ENCODE measurements around the gene ATXN10.

DNA sequence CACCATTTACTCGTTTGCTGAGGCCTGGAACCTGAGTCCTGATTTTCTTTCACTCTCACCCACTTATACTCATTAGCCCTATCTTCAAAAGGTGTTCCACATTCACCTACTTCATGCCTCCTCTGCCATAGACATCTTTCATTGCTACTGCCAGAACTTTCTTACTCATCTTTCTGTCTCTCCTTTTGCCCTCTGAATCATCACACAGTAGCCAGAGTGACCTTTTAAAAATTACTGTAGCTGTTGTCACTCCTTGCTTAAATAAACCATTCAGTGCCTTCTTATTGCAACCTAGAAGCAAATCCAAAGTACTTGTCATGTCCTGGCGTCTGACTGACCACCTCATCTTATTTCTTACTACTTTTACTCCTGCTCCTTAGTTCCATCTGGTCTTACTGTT is 38.2 kb downstream of the ATXN10 start:
- TF ChIP-seq, protein P1, sequence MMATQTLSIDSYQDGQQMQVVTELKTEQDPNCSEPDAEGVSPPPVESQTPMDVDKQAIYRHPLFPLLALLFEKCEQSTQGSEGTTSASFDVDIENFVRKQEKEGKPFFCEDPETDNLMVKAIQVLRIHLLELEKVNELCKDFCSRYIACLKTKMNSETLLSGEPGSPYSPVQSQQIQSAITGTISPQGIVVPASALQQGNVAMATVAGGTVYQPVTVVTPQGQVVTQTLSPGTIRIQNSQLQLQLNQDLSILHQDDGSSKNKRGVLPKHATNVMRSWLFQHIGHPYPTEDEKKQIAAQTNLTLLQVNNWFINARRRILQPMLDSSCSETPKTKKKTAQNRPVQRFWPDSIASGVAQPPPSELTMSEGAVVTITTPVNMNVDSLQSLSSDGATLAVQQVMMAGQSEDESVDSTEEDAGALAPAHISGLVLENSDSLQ (IDR thresholded peaks at IDR 0.05): no peak
- TF ChIP-seq BHLHE40 (IDR thresholded peaks at IDR 0.05; ENCODE audit: borderline replicate concordance) (no peak), FOXA1 (IDR thresholded peaks at IDR 0.05) (no peak), ELF4 (IDR thresholded peaks at IDR 0.05) (no peak), FOXM1 (IDR thresholded peaks at IDR 0.05; ENCODE audit: borderline replicate concordance) (no peak), FOXK2 (IDR thresholded peaks at IDR 0.05) (no peak), LEF1 (IDR thresholded peaks at IDR 0.05; ENCODE audit: borderline replicate concordance) (no peak), ARNT (IDR thresholded peaks at IDR 0.05) (no peak), HDGF (IDR thresholded peaks at IDR 0.05; ENCODE audit: borderline replicate concordance) (no peak), TARDBP (IDR thresholded peaks at IDR 0.05) (no peak), NFRKB (IDR thresholded peaks at IDR 0.05) (no peak), SP1 (IDR thresholded peaks at IDR 0.05) (no peak)
